ENCODE data around the gene PRRT3. TPM values are rescaled to one million over a fixed set of nuclear protein-coding genes. Genes with fewer than 3 reads are reported as not detected.

PRRT3 gene
- total RNA-seq, 6 experiments from 2014 or later: 4.3 to 9.2 (median 7.7) TPM

DNA sequence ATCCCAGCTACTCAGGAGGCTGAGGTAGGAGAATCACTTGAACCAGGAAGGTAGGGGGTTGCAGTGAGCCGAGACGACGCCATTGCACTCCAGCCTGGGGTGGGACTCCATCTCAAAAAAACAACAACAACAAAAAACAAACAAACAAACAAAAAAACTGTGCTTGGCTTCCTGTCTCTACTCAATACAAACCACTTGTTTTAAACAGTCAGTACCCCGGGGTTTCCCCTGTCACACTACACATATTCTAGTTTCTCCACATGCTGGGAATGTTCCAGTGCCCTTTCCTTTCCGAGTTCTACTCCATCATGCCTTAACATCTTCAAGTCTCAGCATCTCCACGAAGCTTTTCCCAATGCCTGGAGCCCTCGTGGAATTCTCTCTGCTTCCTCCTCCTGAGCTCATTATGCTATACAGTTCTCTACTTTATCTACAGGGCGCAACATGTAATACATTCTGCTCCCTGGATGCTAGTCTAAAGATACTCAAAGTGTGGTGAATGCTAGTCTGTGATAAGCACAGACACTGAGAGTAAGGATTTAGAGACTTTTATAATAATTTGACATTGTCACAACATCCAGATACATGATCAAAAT is 26.6 kb upstream of the PRRT3 start:
- Mint-ChIP-seq H3K9me3 (no peaks in the 10 kb centered on the region), H3K27me3 (ENCODE audit: insufficient read depth) (no peaks in the 10 kb centered on the region), H3K4me1 (ENCODE audit: low read depth) (peaks cover 19% of the 10 kb centered on the region), H3K27ac (peak overlapping the region; percentile 75), H3K36me3 (ENCODE audit: low read depth) (peaks cover 14% of the 10 kb centered on the region), H3K4me3 (no peak overlapping the region)
- no peak for DNase-seq
- TF ChIP-seq CTCF (IDR thresholded peaks at IDR 0.05): no peak

DNA sequence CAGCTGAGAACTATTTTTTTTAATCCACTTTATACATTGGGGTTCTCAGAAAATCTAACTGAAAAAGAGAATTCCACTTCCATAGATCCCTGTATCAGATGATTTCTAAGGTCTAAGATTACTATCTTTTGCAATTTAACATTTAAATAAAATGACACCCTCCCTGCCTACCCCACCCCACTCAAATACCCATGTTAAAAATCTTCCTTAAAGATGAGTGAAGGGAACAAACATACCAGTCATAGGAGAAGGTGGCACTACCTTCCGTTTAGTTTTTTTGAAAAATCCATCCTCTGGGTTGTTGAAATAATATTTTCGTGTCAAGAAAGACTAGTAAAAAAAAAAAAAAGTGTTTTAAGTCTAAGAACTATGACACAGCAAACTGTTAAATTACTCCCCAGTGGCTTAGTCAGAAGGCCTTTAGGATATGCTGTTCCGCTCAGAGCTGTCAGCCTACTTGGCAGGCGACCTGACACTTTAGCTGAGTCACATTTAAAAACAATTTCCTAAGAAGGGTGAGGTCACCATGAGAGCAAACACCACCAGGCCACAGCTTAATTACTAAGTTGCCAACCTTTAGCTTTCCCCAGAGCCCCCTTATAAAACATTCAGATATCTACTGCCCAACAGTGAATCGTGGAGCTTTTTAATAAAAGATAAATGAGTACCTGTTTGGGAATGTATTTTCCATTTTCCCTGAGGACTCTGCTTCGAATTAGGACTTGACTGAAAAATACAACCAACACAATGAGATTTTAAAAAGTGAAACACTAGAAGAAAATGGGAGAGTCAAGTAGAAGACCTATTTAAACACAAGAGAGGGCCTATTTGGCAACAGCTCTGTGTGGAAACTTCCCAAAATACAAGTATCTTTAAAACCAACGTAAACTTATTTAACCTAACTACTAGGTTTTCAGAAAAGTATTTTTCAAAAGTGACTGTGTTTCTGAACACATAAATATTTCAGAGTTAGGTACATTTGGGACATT is 24.8 kb upstream of the PRRT3 start:
- H3K27me3 Mint-ChIP-seq (ENCODE audit: insufficient read depth): no peaks in the 10 kb centered on the region
- peak; percentile 97 for DNase-seq
- no peaks in the 10 kb centered on the region for H3K9me3 Mint-ChIP-seq
- H3K27ac Mint-ChIP-seq: peak overlapping the region; percentile 92
- TF ChIP-seq CTCF (IDR thresholded peaks at IDR 0.05): no peak
- H3K4me1 Mint-ChIP-seq (ENCODE audit: low read depth): peaks cover 20% of the 10 kb centered on the region
- peak overlapping the region; percentile 73 for H3K4me3 Mint-ChIP-seq
- peaks cover 19% of the 10 kb centered on the region for H3K36me3 Mint-ChIP-seq (ENCODE audit: low read depth)

DNA sequence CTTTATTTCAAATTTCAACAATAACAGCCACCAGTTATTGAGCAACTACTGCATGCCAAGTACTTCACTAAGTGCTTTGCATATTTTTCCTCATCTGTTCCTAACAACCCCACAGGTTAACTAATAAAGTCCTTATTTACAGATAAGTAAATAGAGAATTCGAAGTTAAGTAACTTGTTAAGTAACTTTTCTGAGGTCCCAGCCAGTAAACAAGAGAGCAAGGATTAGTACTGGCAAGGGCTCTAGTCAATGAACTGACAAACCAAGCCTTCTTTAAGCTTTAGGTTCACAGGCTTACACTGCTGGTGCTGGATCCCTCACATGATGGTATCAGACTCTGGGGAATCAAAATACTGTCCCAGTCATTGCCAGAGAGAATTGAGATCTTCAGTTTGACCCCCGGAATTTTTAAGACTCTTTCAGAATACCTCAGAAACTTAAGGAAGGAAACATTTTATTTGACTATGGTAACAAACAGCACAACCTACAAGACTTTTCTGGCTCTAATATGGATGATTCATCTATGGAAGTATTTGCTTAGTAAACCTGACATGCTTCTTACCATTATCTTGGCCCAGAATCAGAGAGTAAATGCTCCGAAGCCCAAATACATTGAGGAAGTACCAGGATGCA is 17.9 kb upstream of the PRRT3 start:
- H3K27ac Mint-ChIP-seq: peak overlapping the region; percentile 88

GRCh38 chr3:9969632-9970019 is 17.4 kb upstream of the PRRT3 start:
- Mint-ChIP-seq H3K4me3 (peak overlapping the region; percentile 78), H3K27me3 (ENCODE audit: insufficient read depth) (no peaks in the 10 kb centered on the region), H3K9me3 (no peaks in the 10 kb centered on the region), H3K36me3 (ENCODE audit: low read depth) (peaks cover 34% of the 10 kb centered on the region), H3K27ac (peak overlapping the region; percentile 88), H3K4me1 (ENCODE audit: low read depth) (peaks cover 30% of the 10 kb centered on the region)
- no peak for TF ChIP-seq CTCF (IDR thresholded peaks at IDR 0.05)
- no peak for DNase-seq

More for the DNA sequence above, 17.9 kb upstream of the PRRT3 start:
- peaks cover 34% of the 10 kb centered on the region for H3K36me3 Mint-ChIP-seq (ENCODE audit: low read depth)
- H3K4me3 Mint-ChIP-seq: peak overlapping the region; percentile 78
- no peaks in the 10 kb centered on the region for H3K27me3 Mint-ChIP-seq (ENCODE audit: insufficient read depth)
- DNase-seq: peak; percentile 85
- no peak for TF ChIP-seq CTCF (IDR thresholded peaks at IDR 0.05)
- peaks cover 30% of the 10 kb centered on the region for H3K4me1 Mint-ChIP-seq (ENCODE audit: low read depth)
- no peaks in the 10 kb centered on the region for H3K9me3 Mint-ChIP-seq

DNA sequence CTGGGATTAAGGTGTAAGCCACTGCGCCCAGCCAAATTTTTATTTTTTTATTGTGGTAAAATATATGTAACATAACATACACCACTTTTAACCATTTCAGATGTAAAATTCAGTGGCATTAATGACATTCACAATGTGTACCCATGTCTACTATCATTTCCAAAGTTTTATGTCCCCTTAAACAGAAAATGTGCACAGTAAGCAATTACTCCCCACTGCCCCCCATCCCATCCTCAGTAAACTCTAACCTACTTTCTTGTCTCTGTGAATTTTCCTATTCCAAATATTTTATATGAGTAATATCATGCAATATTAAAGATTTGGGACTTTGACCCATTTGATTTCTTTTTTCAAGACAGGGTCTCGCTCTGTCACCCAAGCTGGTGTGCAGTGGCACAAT is 14.6 kb upstream of the PRRT3 start:
- TF ChIP-seq CTCF (IDR thresholded peaks at IDR 0.05): no peak
- no peak for DNase-seq
- H3K27me3 Mint-ChIP-seq (ENCODE audit: insufficient read depth): no peaks in the 10 kb centered on the region
- H3K4me3 Mint-ChIP-seq: no peak overlapping the region
- H3K36me3 Mint-ChIP-seq (ENCODE audit: low read depth): peaks cover 42% of the 10 kb centered on the region
- no peaks in the 10 kb centered on the region for H3K9me3 Mint-ChIP-seq
- H3K4me1 Mint-ChIP-seq (ENCODE audit: low read depth): peaks cover 26% of the 10 kb centered on the region
- H3K27ac Mint-ChIP-seq: no peak overlapping the region
